Endothelial cell (in vitro differentiated cells): ENCODE data around the gene OMD. TPM values are rescaled to one million over a fixed set of nuclear protein-coding genes. Genes with fewer than 3 reads are reported as not detected.
A peak's percentile ranks its signal among the peaks of the same experiment; 100 is the strongest.

Source experiments
- DNase-seq: peaks from one replicate; pipeline ENCODE4 v3.0.0; 2021; ENCODE audit warnings: low spot score
- H3K27ac Mint-ChIP-seq: one replicate; pipeline ENCODE4 v1.8.0; 2021; ENCODE audit warnings: mixed read lengths, inconsistent platforms; ENCODE audit not compliant: unreplicated experiment
- H3K27me3 Mint-ChIP-seq: one replicate; pipeline ENCODE4 v1.8.0; 2021; ENCODE audit warnings: mild to moderate bottlenecking, moderate library complexity, mixed read lengths, inconsistent platforms; ENCODE audit not compliant: unreplicated experiment
- H3K36me3 Mint-ChIP-seq: one replicate; pipeline ENCODE4 v1.8.0; 2021; ENCODE audit warnings: mild to moderate bottlenecking, low read depth, mixed read lengths, inconsistent platforms; ENCODE audit not compliant: unreplicated experiment
- H3K4me1 Mint-ChIP-seq: one replicate; pipeline ENCODE4 v1.8.0; 2021; ENCODE audit warnings: mild to moderate bottlenecking, mixed read lengths, inconsistent platforms; ENCODE audit not compliant: unreplicated experiment
- H3K4me3 Mint-ChIP-seq: one replicate; pipeline ENCODE4 v1.8.0; 2021; ENCODE audit warnings: mild to moderate bottlenecking, mixed read lengths, inconsistent platforms; ENCODE audit not compliant: unreplicated experiment
- H3K9me3 Mint-ChIP-seq: one replicate; pipeline ENCODE4 v1.8.0; 2021; ENCODE audit warnings: mixed read lengths, inconsistent platforms; ENCODE audit not compliant: unreplicated experiment
- CTCF ChIP-seq: fragments of 200-600 bp; sonication (generic); IDR thresholded peaks from one replicate; pipeline ENCODE4 v1.5.0; 2021; ENCODE audit warnings: antibody characterized with exemption; ENCODE audit not compliant: unreplicated experiment
- total RNA-seq: library from RNA; stranded (reverse); fragmentation: NEBNext Ultra II Directional; extraction: Animal tissue kit (Norgen Biotek cat#: 25700); gene quantifications from one replicate; pipeline ENCODE4 v1.2.1, GENCODE V29; 2021; ENCODE audit not compliant: unreplicated experiment

OMD gene
- total RNA-seq, 1 donor from 2014 or later = not detected

- no peak overlapping the region for H3K27ac Mint-ChIP-seq
- TF ChIP-seq CTCF = no peak
- DNase-seq = no peak
Measured at GRCh38 chr9:92463387-92463786, 39.1 kb upstream of the OMD start.

GRCh38 chr9:92457576-92457975, 33.3 kb upstream of the OMD start:
- DNase-seq = no peak
- no peak overlapping the region for H3K27ac Mint-ChIP-seq
- H3K4me3 Mint-ChIP-seq = no peak overlapping the region
- no peaks in the 10 kb centered on the region for H3K9me3 Mint-ChIP-seq
- no peaks in the 10 kb centered on the region for H3K36me3 Mint-ChIP-seq
- H3K4me1 Mint-ChIP-seq = no peaks in the 10 kb centered on the region
- no peak for TF ChIP-seq CTCF
- no peaks in the 10 kb centered on the region for H3K27me3 Mint-ChIP-seq

More at GRCh38 chr9:92463387-92463786, 39.1 kb upstream of the OMD start:
- no peaks in the 10 kb centered on the region for H3K36me3 Mint-ChIP-seq
- H3K9me3 Mint-ChIP-seq = no peaks in the 10 kb centered on the region
- no peaks in the 10 kb centered on the region for H3K4me1 Mint-ChIP-seq
- no peaks in the 10 kb centered on the region for H3K27me3 Mint-ChIP-seq
- H3K4me3 Mint-ChIP-seq = no peak overlapping the region

- H3K36me3 Mint-ChIP-seq = no peaks in the 10 kb centered on the region
- peak; percentile 11 for DNase-seq
Measured at GRCh38 chr9:92455217-92455616, 30.9 kb upstream of the OMD start.

GRCh38 chr9:92446536-92446935, 22.3 kb upstream of the OMD start:
- DNase-seq = no peak
- no peak for TF ChIP-seq CTCF
- Mint-ChIP-seq H3K9me3 (no peaks in the 10 kb centered on the region), H3K27ac (no peak overlapping the region), H3K27me3 (no peaks in the 10 kb centered on the region), H3K4me3 (no peak overlapping the region), H3K36me3 (no peaks in the 10 kb centered on the region), H3K4me1 (no peaks in the 10 kb centered on the region)

More at GRCh38 chr9:92455217-92455616, 30.9 kb upstream of the OMD start:
- Mint-ChIP-seq H3K4me1 (no peaks in the 10 kb centered on the region), H3K4me3 (no peak overlapping the region), H3K9me3 (no peaks in the 10 kb centered on the region), H3K27ac (no peak overlapping the region), H3K27me3 (no peaks in the 10 kb centered on the region)
- TF ChIP-seq CTCF = no peak

- H3K9me3 Mint-ChIP-seq = no peaks in the 10 kb centered on the region
- H3K27me3 Mint-ChIP-seq = no peaks in the 10 kb centered on the region
Measured at GRCh38 chr9:92444841-92445240, 20.6 kb upstream of the OMD start.

More at GRCh38 chr9:92444841-92445240, 20.6 kb upstream of the OMD start:
- H3K4me3 Mint-ChIP-seq = no peak overlapping the region
- no peak overlapping the region for H3K27ac Mint-ChIP-seq
- no peaks in the 10 kb centered on the region for H3K4me1 Mint-ChIP-seq
- no peak for DNase-seq
- TF ChIP-seq CTCF = no peak
- H3K36me3 Mint-ChIP-seq = no peaks in the 10 kb centered on the region
